ENCODE measurements around the gene NMRK2.
"Not testable (repeated sequence)": the region's sequence is repeated elsewhere in the genome, so short reads cannot be mapped to it uniquely, and the experiment has no call there.

The NMRK2 gene

DNA sequence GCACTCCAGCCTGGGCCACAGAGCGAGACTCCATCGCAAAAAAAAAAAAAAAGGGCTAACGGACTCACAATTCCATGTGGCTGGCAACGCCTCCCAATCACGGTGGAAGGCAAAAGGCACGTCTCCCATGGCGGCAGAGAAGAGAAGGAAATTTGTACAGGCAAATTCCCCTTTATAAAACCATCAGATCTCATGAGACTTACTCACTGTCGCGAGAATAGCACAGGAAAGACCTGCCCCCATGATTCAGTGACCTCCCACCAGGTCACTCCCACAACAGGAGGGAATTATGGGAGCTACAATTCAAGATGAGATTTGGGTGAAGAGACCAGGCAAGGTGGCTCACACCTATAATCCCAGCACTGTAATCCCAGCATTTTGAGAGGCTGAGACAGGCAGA, 18.7 kb upstream of the NMRK2 start:
- TF ChIP-seq ZFX (IDR thresholded peaks at IDR 0.05) = no peak
- TF ChIP-seq, protein P1, sequence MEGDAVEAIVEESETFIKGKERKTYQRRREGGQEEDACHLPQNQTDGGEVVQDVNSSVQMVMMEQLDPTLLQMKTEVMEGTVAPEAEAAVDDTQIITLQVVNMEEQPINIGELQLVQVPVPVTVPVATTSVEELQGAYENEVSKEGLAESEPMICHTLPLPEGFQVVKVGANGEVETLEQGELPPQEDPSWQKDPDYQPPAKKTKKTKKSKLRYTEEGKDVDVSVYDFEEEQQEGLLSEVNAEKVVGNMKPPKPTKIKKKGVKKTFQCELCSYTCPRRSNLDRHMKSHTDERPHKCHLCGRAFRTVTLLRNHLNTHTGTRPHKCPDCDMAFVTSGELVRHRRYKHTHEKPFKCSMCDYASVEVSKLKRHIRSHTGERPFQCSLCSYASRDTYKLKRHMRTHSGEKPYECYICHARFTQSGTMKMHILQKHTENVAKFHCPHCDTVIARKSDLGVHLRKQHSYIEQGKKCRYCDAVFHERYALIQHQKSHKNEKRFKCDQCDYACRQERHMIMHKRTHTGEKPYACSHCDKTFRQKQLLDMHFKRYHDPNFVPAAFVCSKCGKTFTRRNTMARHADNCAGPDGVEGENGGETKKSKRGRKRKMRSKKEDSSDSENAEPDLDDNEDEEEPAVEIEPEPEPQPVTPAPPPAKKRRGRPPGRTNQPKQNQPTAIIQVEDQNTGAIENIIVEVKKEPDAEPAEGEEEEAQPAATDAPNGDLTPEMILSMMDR (conservative IDR thresholded peaks at IDR 0.05) = no peak
- no peak overlapping the region for H3K27ac ChIP-seq

DNA sequence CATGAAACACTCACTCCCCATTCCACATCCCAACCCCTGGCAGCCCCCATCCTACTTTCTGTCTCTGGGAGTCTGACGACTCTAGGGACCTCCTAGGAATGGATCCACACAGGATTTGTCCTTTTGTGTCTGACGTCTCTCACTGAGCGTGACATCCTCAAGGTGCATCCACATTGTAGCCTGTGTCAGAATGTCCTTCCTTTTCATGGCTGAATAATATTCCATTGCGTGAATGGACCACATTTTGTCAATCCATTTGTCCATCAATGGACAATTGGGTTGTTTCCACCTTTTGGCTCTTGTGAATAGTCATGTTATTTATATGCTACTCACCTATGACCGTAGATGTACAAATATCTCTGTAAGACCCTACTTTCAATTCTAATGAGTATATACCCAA, 16.8 kb upstream of the NMRK2 start:
- TF ChIP-seq ZFX (IDR thresholded peaks at IDR 0.05) = no peak
- TF ChIP-seq, protein P1 (conservative IDR thresholded peaks at IDR 0.05) = no peak

DNA sequence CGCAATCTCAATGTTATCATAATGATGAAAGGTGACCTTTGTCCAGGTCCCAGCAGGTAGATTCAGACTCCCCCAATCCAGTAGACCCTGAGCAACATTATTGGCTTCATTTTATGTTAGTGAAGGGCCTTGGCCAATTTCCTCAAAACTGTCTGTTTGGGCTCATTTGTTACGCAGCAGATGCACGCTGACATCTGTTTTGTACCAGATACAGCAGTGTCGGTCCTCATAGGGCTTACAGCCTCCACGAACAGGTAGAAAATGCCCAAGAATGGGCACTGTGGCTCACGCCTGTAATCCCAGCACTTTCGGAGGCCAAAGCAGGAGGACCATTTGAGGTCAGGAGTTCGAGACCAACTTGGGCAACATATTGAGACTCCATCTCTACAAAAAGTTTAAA, 13.1 kb upstream of the NMRK2 start:
- H3K27ac ChIP-seq = no peak overlapping the region
- TF ChIP-seq, protein P1 (conservative IDR thresholded peaks at IDR 0.05) = no peak
- no peak for TF ChIP-seq ZFX (IDR thresholded peaks at IDR 0.05)

More for the DNA sequence above, 16.8 kb upstream of the NMRK2 start:
- H3K27ac ChIP-seq = no peak overlapping the region

DNA sequence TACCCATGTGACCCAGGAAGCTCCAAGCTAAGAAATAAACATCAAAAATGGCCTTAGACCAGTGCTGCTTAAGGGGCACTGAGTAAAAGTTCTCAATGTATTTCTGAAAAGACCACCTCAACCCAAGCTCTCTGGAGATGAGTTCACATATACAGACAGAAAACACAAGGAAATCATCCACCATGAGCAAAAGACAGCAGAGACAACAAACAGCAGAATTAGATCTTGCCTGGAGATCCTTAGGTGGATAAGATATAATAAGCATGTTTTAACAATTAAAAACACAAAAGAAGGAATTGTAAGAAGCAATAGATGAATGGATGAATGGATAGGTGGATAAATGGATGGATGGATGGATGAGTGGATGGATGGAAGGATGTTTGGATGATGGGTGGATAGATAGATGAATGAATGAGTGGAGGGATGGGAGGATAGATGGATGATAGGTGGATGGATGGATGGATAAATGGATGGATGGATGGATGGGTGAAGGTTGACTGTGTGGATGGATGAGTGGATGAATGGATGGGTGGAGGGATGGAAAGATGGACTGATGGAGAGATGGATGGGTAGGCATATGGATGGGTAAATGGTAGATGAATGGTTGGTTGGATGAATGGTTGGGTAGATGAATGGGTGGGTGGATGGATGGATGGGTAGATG, 9.6 kb upstream of the NMRK2 start:
- TF ChIP-seq ZFX (IDR thresholded peaks at IDR 0.05) = no peak
- TF ChIP-seq, protein P1 (conservative IDR thresholded peaks at IDR 0.05) = no peak
- no peak overlapping the region for H3K27ac ChIP-seq

DNA sequence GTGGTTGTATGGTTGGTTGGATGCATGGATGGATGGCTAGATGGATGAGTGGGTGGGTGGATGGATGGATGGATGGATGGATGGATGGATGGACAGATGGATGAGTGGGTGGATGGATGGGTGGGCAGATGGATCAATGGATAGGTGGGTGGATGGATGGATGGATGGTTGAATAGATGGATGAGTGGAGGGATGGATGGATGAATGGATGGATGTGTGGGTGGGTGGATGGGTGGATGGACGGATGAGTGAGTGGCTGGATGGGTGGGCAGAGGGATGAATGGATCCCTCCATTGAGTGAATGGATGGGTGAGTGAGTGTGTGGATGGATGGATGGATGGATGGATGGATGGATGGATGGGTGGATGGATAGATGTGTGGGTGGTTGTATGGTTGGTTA, 9.0 kb upstream of the NMRK2 start:
- H3K27ac ChIP-seq = no peak overlapping the region
- TF ChIP-seq ZFX (IDR thresholded peaks at IDR 0.05) = no peak
- TF ChIP-seq, protein P1 (conservative IDR thresholded peaks at IDR 0.05) = no peak

DNA sequence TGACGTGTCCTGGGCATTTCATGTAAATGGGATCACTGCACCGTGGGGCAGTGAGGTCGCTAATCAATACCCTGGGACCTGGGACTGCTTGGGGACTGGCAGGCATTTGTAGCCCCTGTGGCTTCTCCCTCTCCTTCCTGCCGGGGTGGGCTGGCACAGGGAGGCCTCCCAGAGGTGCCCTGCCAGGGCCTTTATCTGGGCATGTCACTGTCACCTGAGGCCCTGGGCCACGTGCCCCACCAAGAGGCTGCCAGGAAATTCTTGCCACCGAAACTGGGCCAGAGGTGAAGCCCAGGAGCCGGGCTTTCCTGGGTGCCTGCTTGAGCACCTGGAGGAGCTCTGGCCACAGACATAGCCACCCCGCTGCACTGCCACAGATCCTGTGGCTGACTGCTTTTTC, 1.8 kb upstream of the NMRK2 start:
- no peak for TF ChIP-seq ZFX (IDR thresholded peaks at IDR 0.05)
- TF ChIP-seq, protein P1 (conservative IDR thresholded peaks at IDR 0.05) = no peak
- H3K27ac ChIP-seq = no peak overlapping the region

DNA sequence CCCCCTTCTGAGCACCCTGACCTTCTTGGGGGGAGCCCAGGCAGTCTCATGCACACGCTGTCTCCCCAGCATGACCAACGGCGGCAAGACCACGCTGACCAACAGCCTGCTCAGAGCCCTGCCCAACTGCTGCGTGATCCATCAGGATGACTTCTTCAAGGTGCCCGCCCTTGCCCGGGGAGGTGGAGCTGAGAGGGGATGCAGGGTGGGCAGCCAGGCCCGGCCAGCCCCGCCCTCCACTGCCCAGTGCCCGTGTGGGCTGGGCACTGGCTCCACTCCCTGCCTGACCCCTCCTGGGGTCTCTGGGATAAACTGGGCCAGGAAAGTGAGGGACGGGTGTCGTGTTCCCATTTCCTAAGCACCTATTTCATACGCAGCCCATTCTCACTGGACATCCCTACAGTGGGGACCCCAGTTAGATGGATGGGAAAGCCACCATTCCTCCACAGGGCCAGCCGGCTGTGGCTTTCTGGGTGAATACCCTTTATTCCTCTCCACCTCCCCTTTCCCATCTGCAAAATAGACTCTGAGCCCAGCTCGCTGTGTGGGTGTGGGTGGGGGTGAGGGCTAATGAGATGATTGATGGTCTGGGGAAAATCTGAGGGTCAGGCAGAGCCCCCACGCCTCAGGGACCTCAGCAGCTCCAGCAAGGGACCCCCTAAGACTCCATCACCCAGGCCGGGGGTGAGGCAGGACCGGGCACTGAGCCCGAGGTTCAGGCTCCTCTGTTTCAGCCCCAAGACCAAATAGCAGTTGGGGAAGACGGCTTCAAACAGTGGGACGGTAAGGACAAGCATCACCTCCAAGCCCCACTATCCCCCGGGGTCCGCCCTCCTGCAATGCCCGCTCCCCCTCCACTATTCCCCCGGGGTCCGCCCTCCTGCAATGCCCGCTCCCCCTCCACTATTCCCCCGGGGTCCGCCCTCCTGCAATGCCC, 3.9 kb downstream of the NMRK2 start:
- no peak for TF ChIP-seq ZFX (IDR thresholded peaks at IDR 0.05)
- TF ChIP-seq, protein P1 (conservative IDR thresholded peaks at IDR 0.05) = no peak
- no peak overlapping the region for H3K27ac ChIP-seq

DNA sequence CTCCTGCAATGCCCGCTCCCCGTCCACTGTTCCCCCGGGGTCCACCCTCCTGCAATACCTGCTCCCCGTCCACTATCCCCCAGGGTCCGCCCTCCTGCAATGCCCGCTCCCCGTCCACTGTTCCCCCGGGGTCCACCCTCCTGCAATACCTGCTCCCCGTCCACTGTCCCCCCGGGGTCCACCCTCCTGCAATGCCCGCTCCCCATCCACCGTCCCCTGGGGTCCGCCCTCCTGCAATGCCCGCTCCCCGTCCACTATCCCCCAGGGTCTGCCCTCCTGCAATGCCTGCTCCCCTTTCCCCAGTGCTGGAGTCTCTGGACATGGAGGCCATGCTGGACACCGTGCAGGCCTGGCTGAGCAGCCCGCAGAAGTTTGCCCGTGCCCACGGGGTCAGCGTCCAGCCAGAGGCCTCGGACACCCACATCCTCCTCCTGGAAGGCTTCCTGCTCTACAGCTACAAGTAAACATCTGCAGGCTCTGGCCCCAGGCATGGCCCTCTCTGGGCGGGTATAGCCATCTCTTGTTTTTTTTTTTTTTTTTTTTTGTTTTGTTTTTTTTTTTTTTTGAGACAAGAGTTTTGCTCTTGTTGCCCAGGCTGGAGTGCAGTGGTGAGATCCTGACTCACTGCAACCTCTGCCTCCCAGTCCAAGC, 5.6 kb downstream of the NMRK2 start:
- H3K27ac ChIP-seq = not testable (repeated sequence)

Data from C4-2B (cell line).